ENCODE measurements around the gene RNASE1. TPM values are rescaled to one million over a fixed set of nuclear protein-coding genes. Genes with fewer than 3 reads are reported as not detected.
"Not testable (repeated sequence)": the region's sequence is repeated elsewhere in the genome, so short reads cannot be mapped to it uniquely, and the experiment has no call there.

RNASE1 gene
- total RNA-seq (10 to 100 TPM in 1 of 2 experiments, 1 to 10 TPM in 1; 5.6 to 10.3 TPM), polyA plus RNA-seq (not detected), total RNA-seq (0 reads per million in 6 experiments)

GRCh38 chr14:20802341-20803084 lies at the start of gene RNASE1:
TSS of gene RNASE1 (minus strand) at chr14:20802844. CDS start at chr14:20802068, 776 bp downstream.
- Mint-ChIP-seq H3K4me1 (peaks cover 0 to 30% (median 5%) of the 10 kb centered on the region in 4 donors), H3K36me3 (no peaks in the 10 kb centered on the region), H3K4me3 (no peak within 1 kb of the TSS), H3K27me3 (peaks cover 1 to 12% (median 6%) of the 10 kb centered on the region in 5 donors), H3K9me3 (no peaks in the 10 kb centered on the region), H3K27ac (no peak within 1 kb of the TSS)
- DNase-seq (no peak), ATAC-seq (no peak)
- POLR2A ChIA-PET, result no interaction called here

DNA sequence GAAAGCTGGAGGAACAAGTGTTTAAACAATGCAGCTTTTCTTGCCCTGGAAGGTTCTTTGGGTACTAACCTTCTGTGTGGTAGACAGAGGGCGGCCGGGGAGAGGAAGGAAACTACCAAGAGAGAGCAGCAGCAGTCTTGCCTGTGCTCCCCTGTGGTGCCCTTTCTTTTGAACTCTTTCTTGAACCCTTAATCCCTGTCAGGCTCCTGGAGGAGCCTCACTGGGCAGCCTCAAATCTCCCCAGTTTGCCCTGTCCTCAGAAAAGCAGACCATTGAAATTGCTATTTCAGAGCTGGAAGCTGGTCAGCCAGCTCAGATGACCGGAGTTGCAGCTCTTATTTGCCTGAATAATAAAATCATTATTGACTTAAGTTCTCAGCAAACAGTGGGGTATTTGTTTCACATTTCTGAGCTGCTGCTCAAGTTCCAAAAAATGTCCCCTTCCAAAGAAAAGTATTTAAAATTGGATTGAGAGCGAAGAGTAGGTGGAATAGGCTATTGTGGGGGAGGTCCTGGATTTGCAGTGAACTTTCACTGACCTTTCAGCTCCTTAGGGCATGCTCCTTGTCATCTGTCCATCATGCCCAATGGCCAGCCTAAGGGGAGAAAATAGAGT lies 46.4 kb upstream of the RNASE1 start:
- H3K36me3 Mint-ChIP-seq, result no peaks in the 10 kb centered on the region
- H3K4me1 Mint-ChIP-seq, result peaks cover 0 to 5% (median 0%) of the 10 kb centered on the region in 4 donors

DNA sequence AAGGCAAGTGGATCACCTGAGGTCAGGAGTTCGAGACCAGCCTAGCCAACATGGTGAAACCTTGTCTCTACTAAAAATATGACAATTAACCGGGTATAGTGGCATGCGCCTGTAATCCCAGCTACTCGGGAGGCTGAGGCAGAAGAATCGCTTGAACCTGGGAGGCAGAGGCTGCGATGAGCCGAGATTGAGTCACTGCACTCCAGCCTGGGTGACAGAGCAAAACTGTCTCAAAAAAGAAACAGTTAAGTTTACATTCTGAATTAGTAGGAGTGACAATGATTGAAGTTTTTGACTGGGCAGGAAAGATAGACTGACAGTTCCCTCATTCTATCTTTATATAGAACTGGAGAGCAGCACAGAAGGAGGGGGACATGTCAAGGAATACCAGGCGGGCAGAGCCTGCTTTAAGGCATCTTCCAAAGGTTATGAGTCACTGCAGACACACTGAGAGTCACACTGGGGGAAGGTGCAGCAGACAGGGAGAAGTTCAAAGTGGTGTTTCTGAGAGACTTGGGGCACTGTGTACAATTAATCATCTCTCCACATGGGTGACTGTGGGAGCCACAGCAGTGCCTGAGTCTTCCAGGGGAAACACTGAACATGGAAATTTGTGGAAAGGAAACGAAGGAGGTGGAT lies 45.8 kb upstream of the RNASE1 start:
- Mint-ChIP-seq H3K27me3 (peaks cover 0 to 14% (median 4%) of the 10 kb centered on the region in 5 donors), H3K27ac (no peak overlapping the region), H3K4me1 (peaks cover 0 to 5% (median 0%) of the 10 kb centered on the region in 4 donors), H3K9me3 (no peaks in the 10 kb centered on the region), H3K4me3 (peak overlapping the region in 1 of 10 donors; percentile 42), H3K36me3 (no peaks in the 10 kb centered on the region)
- ATAC-seq, result no peak
- POLR2A ChIA-PET, result no interaction called here
- no peak for DNase-seq

More for the DNA sequence above, 46.4 kb upstream of the RNASE1 start:
- Mint-ChIP-seq H3K9me3 (no peaks in the 10 kb centered on the region), H3K4me3 (no peak overlapping the region), H3K27me3 (peaks cover 0 to 13% (median 4%) of the 10 kb centered on the region in 5 donors), H3K27ac (no peak overlapping the region)
- no peak for ATAC-seq
- POLR2A ChIA-PET, result no interaction called here
- DNase-seq, result no peak

- peaks cover 0 to 12% (median 8%) of the 10 kb centered on the region in 5 donors for H3K27me3 Mint-ChIP-seq
- no peaks in the 10 kb centered on the region for H3K9me3 Mint-ChIP-seq
- no peak overlapping the region for H3K4me3 Mint-ChIP-seq
- DNase-seq (no peak), ATAC-seq (no peak)
- POLR2A ChIA-PET, result no interaction called here
- H3K4me1 Mint-ChIP-seq, result peaks cover 0 to 5% (median 0%) of the 10 kb centered on the region in 4 donors
- no peak overlapping the region for H3K27ac Mint-ChIP-seq
- H3K36me3 Mint-ChIP-seq, result no peaks in the 10 kb centered on the region
Measured at GRCh38 chr14:20846560-20846959, 43.9 kb upstream of the RNASE1 start.

DNA sequence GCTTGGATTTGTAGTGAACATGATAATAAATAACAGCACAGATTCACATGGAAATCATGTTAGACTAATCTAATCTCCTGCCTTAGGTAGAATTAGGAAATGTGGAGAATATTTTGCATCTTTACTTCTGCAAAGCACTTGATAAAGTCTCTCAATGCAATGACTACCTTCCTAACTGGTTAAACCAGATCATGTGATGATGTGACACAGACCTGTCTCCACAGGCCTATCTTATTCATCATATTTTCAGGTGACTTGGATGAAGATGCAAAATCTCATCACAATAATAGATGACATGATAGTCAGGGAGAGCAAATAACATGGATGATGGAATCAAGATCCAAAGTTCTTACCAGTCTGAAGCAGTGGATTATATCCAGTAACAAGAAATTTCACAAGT lies 38.5 kb upstream of the RNASE1 start:
- Mint-ChIP-seq H3K27me3 (peaks cover 0 to 5% (median 4%) of the 10 kb centered on the region in 5 donors), H3K9me3 (no peaks in the 10 kb centered on the region), H3K36me3 (no peaks in the 10 kb centered on the region), H3K4me1 (no peaks in the 10 kb centered on the region), H3K27ac (no peak overlapping the region), H3K4me3 (no peak overlapping the region)
- ATAC-seq (no peak), DNase-seq (no peak)
- POLR2A ChIA-PET, result no interaction called here

- POLR2A ChIA-PET, result no interaction called here
- Mint-ChIP-seq H3K9me3 (no peaks in the 10 kb centered on the region), H3K36me3 (no peaks in the 10 kb centered on the region), H3K4me1 (no peaks in the 10 kb centered on the region), H3K4me3 (no peak overlapping the region), H3K27me3 (peaks cover 0 to 5% (median 2%) of the 10 kb centered on the region in 5 donors), H3K27ac (no peak overlapping the region)
- DNase-seq (no peak), ATAC-seq (no peak)
Measured at GRCh38 chr14:20837831-20838230, 35.2 kb upstream of the RNASE1 start.

GRCh38 chr14:20836668-20837338 lies 34.2 kb upstream of the RNASE1 start:
- Mint-ChIP-seq H3K4me1 (no peaks in the 10 kb centered on the region), H3K4me3 (no peak overlapping the region), H3K27ac (no peak overlapping the region)

GRCh38 chr14:20834899-20835298 lies 32.3 kb upstream of the RNASE1 start:
- no peaks in the 10 kb centered on the region for H3K36me3 Mint-ChIP-seq
- DNase-seq (no peak), ATAC-seq (no peak)
- POLR2A ChIA-PET, result no interaction called here
- H3K9me3 Mint-ChIP-seq, result peaks cover 0 to under 1% (median 0%) of the 10 kb centered on the region in 9 donors
- no peak overlapping the region for H3K4me3 Mint-ChIP-seq
- no peak overlapping the region for H3K27ac Mint-ChIP-seq
- H3K4me1 Mint-ChIP-seq, result no peaks in the 10 kb centered on the region
- H3K27me3 Mint-ChIP-seq, result no peaks in the 10 kb centered on the region

More at GRCh38 chr14:20836668-20837338, 34.2 kb upstream of the RNASE1 start:
- DNase-seq (no peak), ATAC-seq (no peak)
- Mint-ChIP-seq H3K36me3 (no peaks in the 10 kb centered on the region), H3K27me3 (peaks cover 0 to 1% (median 0%) of the 10 kb centered on the region in 5 donors), H3K9me3 (no peaks in the 10 kb centered on the region)
- POLR2A ChIA-PET, result no interaction called here

GRCh38 chr14:20830831-20831230 lies 28.2 kb upstream of the RNASE1 start:
- POLR2A ChIA-PET, result no interaction called here
- H3K27ac Mint-ChIP-seq, result no peak overlapping the region
- H3K27me3 Mint-ChIP-seq, result peaks cover 0 to 2% (median 0%) of the 10 kb centered on the region in 5 donors
- peaks cover 0 to 26% (median 6%) of the 10 kb centered on the region in 9 donors for H3K9me3 Mint-ChIP-seq
- ATAC-seq (no peak), DNase-seq (no peak)
- H3K4me1 Mint-ChIP-seq, result no peaks in the 10 kb centered on the region
- H3K4me3 Mint-ChIP-seq, result no peak overlapping the region
- H3K36me3 Mint-ChIP-seq, result no peaks in the 10 kb centered on the region

DNA sequence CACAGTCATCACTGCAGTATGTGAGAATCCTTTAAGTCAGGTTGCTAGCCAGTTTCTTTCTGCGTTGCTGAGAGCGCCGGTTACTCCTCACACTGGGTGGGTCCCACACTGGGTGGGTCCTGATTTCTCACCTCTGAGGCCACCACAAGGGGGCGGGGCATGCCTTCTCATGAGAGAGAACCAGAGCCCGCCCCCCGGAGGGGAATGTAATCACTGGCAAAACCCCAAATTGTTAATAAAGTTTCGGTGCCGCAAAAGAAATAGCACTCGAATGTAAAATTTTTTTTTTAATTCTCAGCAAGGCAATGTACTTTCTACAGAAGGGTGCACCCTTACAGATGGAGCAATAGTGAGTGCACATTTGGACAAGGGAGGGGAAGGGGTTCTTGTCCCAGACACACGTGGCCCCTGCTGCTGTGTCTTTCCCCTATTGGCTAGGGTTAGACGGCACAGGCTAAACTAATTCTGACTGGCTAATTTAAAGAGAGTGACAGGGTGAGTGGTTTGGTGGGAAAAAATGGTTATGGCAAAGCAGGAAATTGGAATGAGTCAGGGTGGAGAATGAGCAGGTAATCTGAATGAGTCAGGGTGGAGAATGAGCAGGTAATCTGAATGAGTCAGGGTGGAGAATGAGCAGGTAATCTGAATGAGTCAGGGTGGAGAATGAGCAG lies 25.5 kb upstream of the RNASE1 start:
- H3K4me1 Mint-ChIP-seq, DNase-seq, ATAC-seq, H3K36me3 Mint-ChIP-seq, H3K27me3 Mint-ChIP-seq, H3K4me3 Mint-ChIP-seq, H3K27ac Mint-ChIP-seq, POLR2A ChIA-PET: not testable (repeated sequence)
- H3K9me3 Mint-ChIP-seq, result peaks cover 0 to 26% (median 6%) of the 10 kb centered on the region in 9 donors

DNA sequence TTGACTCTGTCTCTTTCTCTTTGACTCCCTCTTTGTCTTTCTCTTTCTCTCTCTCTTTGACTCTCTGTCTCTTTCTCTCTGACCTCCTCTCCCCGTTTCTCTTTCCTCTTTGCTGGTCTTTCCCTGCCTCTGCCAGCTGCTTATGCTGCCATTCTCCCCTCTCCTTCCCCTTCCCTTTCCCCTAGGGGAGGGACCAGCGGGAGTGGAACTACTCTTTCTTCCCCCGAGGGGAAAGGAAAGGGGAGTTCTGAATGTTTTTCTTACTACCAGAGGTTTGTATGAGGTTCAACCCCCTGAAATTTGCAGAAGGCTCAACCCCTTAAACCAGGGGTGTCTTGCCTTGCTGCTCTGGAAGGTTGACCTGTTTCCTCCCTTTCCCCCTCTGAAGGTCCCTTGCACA lies 24.7 kb upstream of the RNASE1 start:
- H3K9me3 Mint-ChIP-seq, result peaks cover 0 to 26% (median 6%) of the 10 kb centered on the region in 9 donors
- DNase-seq (no peak), ATAC-seq (no peak)
- H3K4me1 Mint-ChIP-seq, result no peaks in the 10 kb centered on the region
- H3K4me3 Mint-ChIP-seq, result no peak overlapping the region
- peaks cover 0 to 8% (median 3%) of the 10 kb centered on the region in 5 donors for H3K27me3 Mint-ChIP-seq
- H3K36me3 Mint-ChIP-seq, result no peaks in the 10 kb centered on the region
- no peak overlapping the region for H3K27ac Mint-ChIP-seq
- POLR2A ChIA-PET, result no interaction called here

DNA sequence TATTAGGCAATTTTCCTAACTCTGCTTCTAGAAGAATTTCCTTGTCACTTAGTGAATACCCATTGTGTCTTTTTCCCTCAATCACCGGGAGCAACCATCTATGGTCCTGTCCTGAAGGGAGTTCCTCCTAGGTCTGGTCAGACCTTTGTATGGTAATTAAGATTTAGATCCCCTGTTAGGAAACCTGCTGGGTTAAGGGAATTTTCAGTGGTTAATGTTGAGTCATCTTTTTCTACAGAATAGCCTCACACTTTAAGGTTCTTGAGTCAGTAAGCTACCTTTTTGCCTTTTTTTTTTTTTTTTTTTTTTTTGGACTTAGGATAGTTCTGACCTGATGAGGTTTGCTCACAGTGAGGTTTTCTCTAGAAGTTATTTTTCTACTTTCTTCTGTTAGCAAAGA lies 24.0 kb upstream of the RNASE1 start:
- H3K9me3 Mint-ChIP-seq, result peaks cover 0 to 26% (median 6%) of the 10 kb centered on the region in 9 donors
- H3K27ac Mint-ChIP-seq, DNase-seq, H3K27me3 Mint-ChIP-seq, ATAC-seq, H3K4me1 Mint-ChIP-seq, H3K4me3 Mint-ChIP-seq, POLR2A ChIA-PET, H3K36me3 Mint-ChIP-seq: not testable (repeated sequence)
